Activated gamma-delta T cell (primary cell): ENCODE data around the gene CT47A7.
"Not testable (repeated sequence)": the region's sequence is repeated elsewhere in the genome, so short reads cannot be mapped to it uniquely, and the experiment has no call there.

Experiments used
- DNase-seq: peaks from one replicate; lab custom pipeline; 2025; lab: John Stamatoyannopoulos, UW
- total RNA-seq, 2 donors: gene quantifications; one replicate each; lab custom pipeline; 2026; lab: John Stamatoyannopoulos, UW

CT47A7 gene
- total RNA-seq, result 0 reads per million in 2 donors

DNA sequence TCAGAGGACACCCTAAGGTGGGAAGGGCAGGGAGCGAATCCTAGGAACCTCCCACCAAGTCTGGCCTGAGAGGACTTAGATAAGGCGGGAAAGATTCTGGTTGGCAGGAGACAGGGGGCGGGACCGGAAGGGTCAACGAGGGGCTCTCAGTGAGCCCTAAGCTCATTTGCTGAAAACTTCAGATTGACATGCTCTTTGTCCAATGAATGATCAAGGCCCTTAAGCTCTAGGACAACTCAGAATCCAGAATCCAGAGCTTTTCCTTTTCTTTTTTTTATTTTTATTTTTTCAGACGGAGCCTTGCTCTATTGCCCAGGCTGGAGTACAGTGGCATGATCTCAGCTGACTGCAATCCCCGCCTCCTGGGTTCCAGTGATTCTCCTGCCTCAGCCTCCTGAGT, at the start of gene CT47A7:
Gene CT47A7, minus strand, starts transcription at position 101 of the 400 bp plus-strand sequence. CDS start 255 bp downstream, outside the sequence.
- not testable (repeated sequence) for DNase-seq

DNA sequence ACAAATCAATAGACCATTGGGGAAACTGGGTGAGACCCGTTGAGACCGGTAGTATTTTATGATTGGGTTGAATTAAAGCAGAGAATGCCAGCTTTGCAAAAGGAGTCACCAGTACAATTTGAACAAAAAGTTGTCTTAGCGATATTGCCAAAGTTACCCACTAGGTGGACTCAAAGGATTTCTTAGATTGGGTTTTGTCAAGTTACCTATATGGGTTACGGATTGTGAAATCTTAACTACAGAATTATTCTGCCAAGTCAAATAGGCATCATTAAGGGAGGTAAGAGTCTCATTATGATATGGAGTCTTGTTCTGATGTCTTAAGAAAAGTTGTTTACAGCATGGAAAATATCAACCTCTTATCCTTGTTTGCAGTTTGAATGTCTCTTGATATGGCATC, 44.2 kb upstream of the CT47A7 start:
- DNase-seq, result no peak

DNA sequence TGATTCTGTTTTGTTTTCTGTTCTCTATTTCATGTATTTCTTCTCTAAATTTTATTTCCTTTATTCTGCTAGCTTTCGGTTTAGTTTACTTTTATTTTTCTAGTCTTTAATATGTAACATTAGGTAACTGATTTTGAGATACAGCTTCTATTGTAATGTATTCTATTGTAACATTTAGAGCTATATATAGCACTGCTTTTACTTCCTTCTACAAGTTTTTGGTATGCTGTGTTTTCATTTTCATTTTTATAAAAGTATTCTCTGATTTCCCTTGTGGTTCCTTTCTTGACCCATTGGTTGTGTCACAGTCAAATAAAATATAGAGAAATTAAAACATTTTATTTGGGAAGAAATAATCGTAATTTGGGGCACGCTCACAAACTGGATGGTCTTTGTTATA, 43.0 kb upstream of the CT47A7 start:
- no peak for DNase-seq

DNA sequence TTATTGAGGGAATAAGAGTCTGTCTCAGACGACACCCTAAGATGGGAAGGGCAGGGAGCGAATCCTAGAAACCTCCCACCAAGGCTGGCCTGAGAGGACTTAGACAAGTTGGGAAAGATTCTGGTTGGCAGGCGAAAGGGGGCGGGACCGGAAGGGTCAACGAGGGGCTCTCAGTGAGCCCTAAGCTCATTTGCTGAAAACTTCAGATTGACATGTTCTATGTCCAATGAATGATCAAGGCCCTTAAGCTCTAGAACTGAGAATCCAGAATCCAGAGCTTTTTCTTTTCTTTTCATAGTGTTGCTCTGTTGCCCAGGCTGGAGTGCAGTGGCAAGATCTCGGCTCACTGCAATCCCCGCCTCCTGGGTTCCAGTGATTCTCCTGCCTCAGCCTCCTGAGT, 29.3 kb upstream of the CT47A7 start, which contains the start of gene CT47A1:
Gene CT47A1, minus strand, starts transcription at position 101 of the 400 bp plus-strand sequence. CDS start 231 bp downstream, outside the sequence.
- not testable (repeated sequence) for DNase-seq
